Measurements from ENCODE around the gene ARHGAP19. TPM values are rescaled to one million over a fixed set of nuclear protein-coding genes. Genes with fewer than 3 reads are reported as not detected.
"Not testable (repeated sequence)": the region's sequence is repeated elsewhere in the genome, so short reads cannot be mapped to it uniquely, and the experiment has no call there.

Gene ARHGAP19
- total RNA-seq, 1 experiment from 2014 or later, result 32.3 TPM

DNA sequence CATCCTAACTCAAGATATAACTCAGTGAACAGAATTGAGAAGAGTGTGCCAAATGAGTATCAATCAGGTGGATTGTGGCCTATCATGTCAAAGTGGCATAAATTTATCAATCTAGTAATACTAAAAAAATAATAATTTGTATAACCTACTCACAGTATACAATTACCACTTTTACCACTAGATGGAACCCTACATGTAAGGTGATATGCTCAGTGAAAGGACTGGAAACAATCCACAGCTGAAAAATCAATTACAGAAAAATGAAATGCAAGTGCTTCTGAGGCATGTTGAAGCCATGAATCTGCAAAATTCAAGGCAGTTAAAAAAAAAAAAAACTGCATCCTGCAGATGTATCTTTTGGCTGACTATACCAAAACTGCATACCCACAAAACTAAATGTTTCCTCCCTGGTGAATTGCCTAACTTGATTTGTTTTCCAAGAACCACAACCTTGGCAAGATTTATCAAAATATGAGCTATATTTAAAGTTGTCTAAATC lies 13.9 kb downstream of the ARHGAP19 start:
- no peaks in the 10 kb centered on the region for H3K36me3 ChIP-seq
- H3K27ac ChIP-seq, result no peak overlapping the region
- H3K9me3 ChIP-seq (replicated peaks), result no peaks in the 10 kb centered on the region
- peaks cover 13% of the 10 kb centered on the region for H3K4me1 ChIP-seq
- peak in 1 of 2 experiments; percentile 70 for DNase-seq
- no peak overlapping the region for H3K4me3 ChIP-seq
- H3K27me3 ChIP-seq, result no peaks in the 10 kb centered on the region

DNA sequence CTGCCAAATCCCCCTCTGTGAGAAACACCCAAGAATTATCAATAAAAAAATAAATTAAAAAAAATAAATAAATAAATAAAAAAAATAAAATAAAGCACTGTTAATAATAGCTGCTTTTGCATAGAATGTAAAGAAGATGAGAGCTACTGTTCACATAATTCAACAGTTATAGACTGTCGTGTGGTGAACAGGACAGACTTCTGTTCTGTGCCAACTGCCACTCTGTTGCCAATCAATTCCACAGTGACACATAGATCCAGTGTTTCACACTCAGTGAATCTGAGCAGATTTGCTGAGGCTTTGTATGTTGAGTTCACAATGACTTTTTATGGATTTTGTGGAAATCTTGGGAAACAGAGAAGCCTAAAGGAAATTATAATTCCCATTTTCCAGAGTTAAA lies 14.9 kb downstream of the ARHGAP19 start:
- Histone ChIP-seq H3K36me3 (no peaks in the 10 kb centered on the region), H3K4me1 (peaks cover 13% of the 10 kb centered on the region), H3K27ac (no peak overlapping the region), H3K9me3 (replicated peaks) (no peaks in the 10 kb centered on the region), H3K27me3 (no peaks in the 10 kb centered on the region), H3K4me3 (no peak overlapping the region)
- DNase-seq, result no peak

GRCh38 chr10:97274828-97275227 lies 17.6 kb downstream of the ARHGAP19 start:
- DNase-seq, result no peak
- H3K27ac ChIP-seq, result no peak overlapping the region

DNA sequence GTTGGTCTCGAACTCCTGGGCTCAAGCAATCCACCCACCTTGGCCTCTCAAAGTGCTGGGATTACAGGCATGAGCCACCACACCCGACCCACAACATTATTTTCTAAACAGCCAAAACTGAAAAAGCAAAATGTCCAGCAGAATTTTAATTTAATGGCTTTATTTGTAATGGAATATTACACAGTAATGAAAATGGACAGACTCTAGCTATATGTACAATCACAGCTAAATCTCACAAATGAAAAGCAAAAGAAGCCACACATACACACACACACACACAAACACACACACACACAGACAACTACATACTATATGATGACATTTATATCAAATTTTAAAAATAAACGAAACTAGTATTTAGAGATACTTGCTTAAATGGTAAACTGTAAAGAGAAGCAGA lies 18.7 kb downstream of the ARHGAP19 start:
- Histone ChIP-seq H3K4me3 (no peak overlapping the region), H3K27ac (no peak overlapping the region), H3K27me3 (no peaks in the 10 kb centered on the region), H3K36me3 (no peaks in the 10 kb centered on the region), H3K4me1 (peaks cover 9% of the 10 kb centered on the region), H3K9me3 (replicated peaks) (peaks cover 9% of the 10 kb centered on the region)
- no peak for DNase-seq

More at GRCh38 chr10:97274828-97275227, 17.6 kb downstream of the ARHGAP19 start:
- H3K36me3 ChIP-seq, result no peaks in the 10 kb centered on the region
- peaks cover 13% of the 10 kb centered on the region for H3K4me1 ChIP-seq
- no peak overlapping the region for H3K4me3 ChIP-seq
- H3K9me3 ChIP-seq (replicated peaks), result peaks cover 9% of the 10 kb centered on the region
- H3K27me3 ChIP-seq, result no peaks in the 10 kb centered on the region

DNA sequence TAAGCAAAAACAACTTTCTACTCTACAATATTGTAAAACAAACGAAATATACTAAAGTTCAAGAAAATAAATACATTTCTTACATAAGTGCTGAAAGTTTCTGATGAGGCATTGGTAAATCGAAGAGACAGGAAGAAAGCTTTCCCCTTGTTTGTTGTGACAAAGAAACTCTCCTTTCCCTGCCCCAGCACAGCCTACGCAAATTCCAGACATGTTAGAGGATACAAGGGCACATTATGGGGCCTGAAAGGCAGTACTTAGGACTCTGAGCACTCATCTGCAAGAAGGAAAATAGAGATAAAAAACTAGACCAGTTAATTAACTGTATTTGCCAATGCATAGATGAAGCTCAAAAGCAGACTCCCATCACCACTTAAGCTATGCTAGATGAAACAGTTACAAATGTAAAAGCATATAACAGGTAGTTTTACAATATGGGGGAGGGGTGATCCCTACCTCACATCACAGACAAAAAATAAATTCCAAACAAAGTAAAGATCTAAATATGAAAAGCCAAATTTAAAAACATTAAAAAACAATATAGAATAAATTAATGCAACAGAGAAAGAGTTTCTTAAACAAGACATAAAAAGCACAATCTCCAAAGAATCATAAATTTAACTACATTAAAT lies 21.8 kb downstream of the ARHGAP19 start:
- Histone ChIP-seq H3K9me3 (replicated peaks) (peaks cover 9% of the 10 kb centered on the region), H3K27me3 (no peaks in the 10 kb centered on the region), H3K36me3 (no peaks in the 10 kb centered on the region), H3K4me1 (no peaks in the 10 kb centered on the region), H3K27ac (no peak overlapping the region), H3K4me3 (no peak overlapping the region)
- no peak for DNase-seq

- no peak for DNase-seq
- H3K27ac ChIP-seq, result no peak overlapping the region
- H3K9me3 ChIP-seq (replicated peaks), result peaks cover 9% of the 10 kb centered on the region
- no peaks in the 10 kb centered on the region for H3K27me3 ChIP-seq
- peaks cover 4% of the 10 kb centered on the region; the same call in 1 of the 2 replicates for H3K36me3 ChIP-seq
- no peaks in the 10 kb centered on the region for H3K4me1 ChIP-seq
- no peak overlapping the region for H3K4me3 ChIP-seq
Observed at GRCh38 chr10:97267671-97268070, 24.8 kb downstream of the ARHGAP19 start.

DNA sequence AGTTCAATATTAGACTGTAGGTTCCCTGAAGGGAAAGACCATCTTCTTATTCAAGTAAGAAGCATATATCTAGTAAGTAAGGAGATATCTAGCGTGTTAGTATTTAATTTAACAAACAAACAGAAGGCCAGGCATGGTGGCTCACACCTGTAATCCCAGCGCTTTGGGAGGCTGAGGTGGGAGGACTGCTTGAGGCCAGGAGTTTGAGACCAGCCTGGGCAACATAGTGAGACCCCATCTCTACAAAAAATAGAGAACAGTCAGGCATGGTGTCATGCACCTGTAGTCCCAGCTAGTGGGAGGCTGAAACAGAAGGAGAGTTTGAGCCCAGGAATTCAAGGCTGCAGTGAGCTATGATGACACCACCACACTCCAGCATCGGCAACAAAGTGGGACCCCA lies 27.3 kb downstream of the ARHGAP19 start:
- not testable (repeated sequence) for DNase-seq; H3K4me3 ChIP-seq; H3K9me3 ChIP-seq (replicated peaks); H3K36me3 ChIP-seq; H3K27me3 ChIP-seq; H3K27ac ChIP-seq; H3K4me1 ChIP-seq

DNA sequence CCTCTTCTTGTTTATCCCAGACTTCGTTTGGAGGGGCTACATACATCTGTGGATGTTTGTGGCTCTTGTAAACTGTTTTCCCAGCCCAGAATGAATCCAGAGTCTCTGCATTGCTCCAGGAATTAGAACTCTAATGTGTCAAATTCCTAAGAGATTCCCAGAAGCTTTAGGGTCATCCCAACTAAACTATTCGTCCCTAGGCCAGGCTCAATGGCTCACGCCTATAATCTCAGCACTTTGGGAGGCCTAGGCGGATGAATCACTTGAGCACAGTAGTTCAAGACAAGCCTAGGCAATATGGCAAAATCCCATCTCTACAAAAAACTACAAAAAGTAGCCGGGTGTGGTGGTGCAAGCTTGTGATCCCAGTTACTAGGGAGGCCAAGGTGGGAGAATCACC lies 28.5 kb downstream of the ARHGAP19 start:
- H3K9me3 ChIP-seq (replicated peaks), result no peaks in the 10 kb centered on the region
- H3K36me3 ChIP-seq, result peaks cover 4% of the 10 kb centered on the region
- DNase-seq, result no peak

GRCh38 chr10:97261656-97262055 lies 30.8 kb downstream of the ARHGAP19 start:
- Histone ChIP-seq H3K27ac (no peak overlapping the region), H3K9me3 (replicated peaks) (no peaks in the 10 kb centered on the region), H3K36me3 (peaks cover 4% of the 10 kb centered on the region), H3K4me1 (no peaks in the 10 kb centered on the region), H3K27me3 (no peaks in the 10 kb centered on the region), H3K4me3 (no peak overlapping the region)
- DNase-seq, result no peak

More for the DNA sequence above, 28.5 kb downstream of the ARHGAP19 start:
- H3K4me1 ChIP-seq, result no peaks in the 10 kb centered on the region
- no peaks in the 10 kb centered on the region for H3K27me3 ChIP-seq
- no peak overlapping the region for H3K4me3 ChIP-seq
- H3K27ac ChIP-seq, result no peak overlapping the region

DNA sequence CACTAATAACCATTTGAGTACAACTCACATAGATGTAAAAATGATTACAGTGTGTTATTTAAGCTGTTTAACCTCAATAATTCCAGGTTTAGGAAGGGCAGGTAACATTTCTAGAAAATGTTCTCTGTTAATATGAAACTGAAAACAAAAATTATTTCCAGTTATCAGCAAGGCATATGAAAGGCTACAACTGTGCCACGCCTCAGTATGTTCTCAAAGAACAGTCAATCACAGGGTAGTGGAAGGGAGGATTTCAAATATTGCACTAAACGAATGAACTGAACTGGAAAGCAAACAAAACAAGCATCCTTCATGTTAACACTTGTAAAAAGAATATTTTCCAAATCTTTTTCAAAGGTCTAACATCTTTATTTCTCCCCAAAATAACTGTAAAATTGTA lies 31.3 kb downstream of the ARHGAP19 start:
- H3K36me3 ChIP-seq, result peaks cover 4% of the 10 kb centered on the region
- DNase-seq, result no peak
- H3K9me3 ChIP-seq (replicated peaks), result no peaks in the 10 kb centered on the region
- no peak overlapping the region for H3K4me3 ChIP-seq
- no peaks in the 10 kb centered on the region for H3K4me1 ChIP-seq
- no peak overlapping the region for H3K27ac ChIP-seq
- H3K27me3 ChIP-seq, result no peaks in the 10 kb centered on the region

- Histone ChIP-seq H3K9me3 (replicated peaks) (no peaks in the 10 kb centered on the region), H3K4me3 (no peak overlapping the region), H3K36me3 (no peaks in the 10 kb centered on the region; the same call in 1 of the 2 replicates), H3K27ac (no peak overlapping the region), H3K4me1 (no peaks in the 10 kb centered on the region), H3K27me3 (no peaks in the 10 kb centered on the region)
- DNase-seq, result no peak
Observed at GRCh38 chr10:97259119-97259518, 33.3 kb downstream of the ARHGAP19 start.

DNA sequence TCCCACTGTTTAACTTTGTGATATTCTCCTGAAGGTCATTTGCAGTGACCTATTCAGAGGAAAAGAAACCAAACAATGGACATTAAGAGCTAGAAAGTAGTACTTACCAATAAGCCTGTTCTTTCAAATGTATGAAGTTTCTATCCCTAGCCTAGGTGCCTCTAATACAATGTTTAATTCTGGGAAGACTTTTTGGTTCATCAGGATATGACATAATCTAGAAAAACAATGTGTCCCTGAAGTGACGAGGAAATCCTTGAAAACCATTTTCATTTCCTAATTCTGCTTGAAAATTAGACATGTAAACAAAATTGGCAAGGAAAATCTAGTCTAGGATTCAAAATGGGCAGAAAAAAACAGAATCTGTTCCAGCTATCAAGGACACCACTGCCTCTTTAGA lies 36.1 kb downstream of the ARHGAP19 start:
- Histone ChIP-seq H3K4me1 (no peaks in the 10 kb centered on the region), H3K4me3 (no peak overlapping the region), H3K27me3 (no peaks in the 10 kb centered on the region), H3K9me3 (replicated peaks) (no peaks in the 10 kb centered on the region), H3K27ac (no peak overlapping the region), H3K36me3 (no peaks in the 10 kb centered on the region; the same call in 1 of the 2 replicates)
- DNase-seq, result no peak

DNA sequence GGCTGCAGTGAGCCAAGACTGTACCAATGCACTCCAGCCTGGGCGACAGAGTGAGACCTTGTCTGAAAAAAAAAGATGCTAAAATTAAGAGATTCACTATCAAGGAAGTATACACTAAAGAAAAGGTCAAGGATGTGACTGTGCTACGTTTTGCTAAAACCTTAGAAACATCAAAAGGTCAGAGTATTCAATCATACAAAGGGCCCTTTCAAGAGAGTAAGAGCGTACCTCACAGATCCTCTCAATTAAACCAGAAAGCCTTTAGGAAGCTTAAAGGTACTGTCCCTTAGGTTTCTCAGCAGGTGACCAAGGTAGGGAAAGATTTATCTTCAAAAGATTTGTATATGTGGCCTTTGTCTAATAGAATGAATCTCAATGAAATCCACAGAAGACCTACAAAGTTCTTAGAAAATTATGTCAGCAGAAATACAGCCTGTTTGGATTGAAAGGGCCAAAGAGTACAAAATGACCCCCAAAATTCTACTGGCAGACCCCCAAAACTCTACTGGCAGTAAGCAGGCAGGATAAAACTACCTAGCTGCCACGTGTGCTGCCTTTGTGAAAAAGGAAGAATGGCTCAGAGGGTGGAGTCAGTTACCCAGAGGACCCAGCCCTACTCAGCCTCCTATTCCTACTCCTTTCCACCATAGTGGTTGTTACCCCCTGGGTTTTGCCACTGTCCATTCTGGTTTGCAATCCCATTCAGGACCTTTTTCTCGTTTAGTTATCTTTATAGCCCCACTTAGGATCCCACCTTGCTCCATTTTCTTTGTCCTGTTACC lies 36.7 kb downstream of the ARHGAP19 start:
- Histone ChIP-seq H3K27me3 (no peaks in the 10 kb centered on the region), H3K4me1 (no peaks in the 10 kb centered on the region), H3K36me3 (no peaks in the 10 kb centered on the region; the same call in 1 of the 2 replicates), H3K9me3 (replicated peaks) (no peaks in the 10 kb centered on the region), H3K27ac (no peak overlapping the region), H3K4me3 (no peak overlapping the region)
- no peak for DNase-seq

DNA sequence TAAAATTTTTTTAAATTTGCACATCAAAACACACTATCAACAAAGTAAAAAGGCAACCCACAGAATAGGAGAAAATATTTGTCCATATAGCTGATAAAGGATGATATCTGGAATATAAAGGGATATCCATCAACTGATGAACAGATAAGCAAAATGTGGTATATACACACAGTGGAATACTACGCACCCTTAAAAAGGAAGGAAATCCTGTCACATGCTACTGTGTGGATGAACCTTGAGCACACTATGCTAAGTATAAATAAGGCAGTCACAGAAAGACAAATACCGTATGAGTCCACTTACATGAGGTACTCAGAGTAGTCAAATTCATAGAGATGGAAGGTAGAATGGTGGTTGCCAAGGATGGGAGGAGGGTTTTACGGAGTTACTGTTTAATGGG lies 37.7 kb downstream of the ARHGAP19 start:
- no peak for DNase-seq
- Histone ChIP-seq H3K9me3 (replicated peaks) (no peaks in the 10 kb centered on the region), H3K27me3 (no peaks in the 10 kb centered on the region), H3K36me3 (no peaks in the 10 kb centered on the region; the same call in 1 of the 2 replicates), H3K27ac (no peak overlapping the region), H3K4me3 (no peak overlapping the region), H3K4me1 (no peaks in the 10 kb centered on the region)

DNA sequence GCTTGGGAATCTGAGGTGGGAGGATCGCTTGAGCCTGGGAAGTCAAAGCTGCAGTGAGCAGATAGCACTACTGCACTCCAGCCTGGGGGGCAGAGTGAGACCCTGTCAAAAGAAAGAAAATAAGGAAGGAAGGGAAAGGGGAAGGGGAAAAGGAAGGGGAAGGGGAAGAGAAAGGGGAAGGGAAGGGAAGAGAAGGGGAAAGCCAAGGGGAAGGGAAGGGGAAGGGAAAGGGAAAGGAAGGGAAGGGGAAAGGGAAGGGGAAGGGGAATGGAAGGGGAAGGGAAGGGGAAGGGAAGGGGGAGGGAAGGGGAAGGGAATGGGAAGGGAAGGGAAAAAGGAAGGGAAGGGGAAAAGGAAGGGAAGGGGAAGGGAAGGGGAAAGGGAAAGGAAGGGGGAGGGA lies 41.5 kb downstream of the ARHGAP19 start:
- Histone ChIP-seq H3K4me1 (no peaks in the 10 kb centered on the region), H3K9me3 (replicated peaks) (no peaks in the 10 kb centered on the region), H3K27me3 (no peaks in the 10 kb centered on the region), H3K27ac (no peak overlapping the region), H3K4me3 (no peak overlapping the region), H3K36me3 (peaks cover 12% of the 10 kb centered on the region)
- no peak for DNase-seq
